HG03066 (cell line): ENCODE data around the gene CTXN1.
"Not testable (repeated sequence)": the region's sequence is repeated elsewhere in the genome, so short reads cannot be mapped to it uniquely, and the experiment has no call there.

Source experiments
- ATAC-seq: cut with Tn5 transposase; IDR thresholded peaks from one replicate; pipeline ENCODE4 v1.9.1; 2021; ENCODE audit warnings: low read depth; ENCODE audit not compliant: unreplicated experiment

Gene CTXN1

DNA sequence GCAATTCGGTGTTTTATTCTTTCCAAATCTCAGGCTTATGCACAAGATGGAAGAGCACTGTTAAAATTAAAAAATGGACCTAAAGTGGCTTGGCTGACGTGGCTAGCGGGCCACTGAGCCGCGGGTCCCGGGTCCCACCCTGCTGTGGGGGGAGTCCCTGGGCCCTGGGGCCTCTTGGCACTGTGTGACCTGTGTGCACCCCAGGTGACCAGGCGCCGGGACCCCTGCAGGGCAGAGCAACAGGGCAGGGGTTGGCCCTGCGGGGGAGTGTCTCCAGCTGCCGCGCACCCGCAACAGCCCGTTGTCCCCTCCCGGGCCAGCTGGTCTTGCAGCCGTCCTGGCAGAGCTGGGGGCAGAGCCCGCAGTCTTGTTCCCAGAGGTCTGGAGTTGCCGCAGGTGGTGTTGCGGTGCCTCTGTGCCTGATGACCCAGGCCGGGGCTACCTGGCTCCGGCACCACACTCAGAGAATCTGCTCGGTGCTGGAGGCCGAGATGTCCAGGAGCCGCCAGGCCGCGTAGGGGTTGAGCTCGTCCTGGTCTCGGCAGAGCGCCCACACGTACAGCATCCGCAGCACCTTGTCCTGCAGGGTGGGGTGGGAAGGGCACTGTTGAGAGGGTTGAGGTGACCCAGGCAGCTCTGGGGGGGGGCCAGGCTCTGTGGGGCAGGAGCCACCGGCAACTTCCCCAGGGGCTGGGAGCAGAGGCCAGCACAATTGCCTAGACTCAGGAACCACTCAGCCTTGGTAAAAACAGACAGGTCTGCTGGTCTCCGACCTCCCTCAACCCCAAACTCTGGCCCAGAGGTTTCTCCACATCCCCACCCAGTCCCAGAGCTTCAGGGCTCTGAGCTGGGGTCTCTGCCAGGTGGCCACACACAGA is 1.0 kb upstream of the CTXN1 start:
- no peak for ATAC-seq

DNA sequence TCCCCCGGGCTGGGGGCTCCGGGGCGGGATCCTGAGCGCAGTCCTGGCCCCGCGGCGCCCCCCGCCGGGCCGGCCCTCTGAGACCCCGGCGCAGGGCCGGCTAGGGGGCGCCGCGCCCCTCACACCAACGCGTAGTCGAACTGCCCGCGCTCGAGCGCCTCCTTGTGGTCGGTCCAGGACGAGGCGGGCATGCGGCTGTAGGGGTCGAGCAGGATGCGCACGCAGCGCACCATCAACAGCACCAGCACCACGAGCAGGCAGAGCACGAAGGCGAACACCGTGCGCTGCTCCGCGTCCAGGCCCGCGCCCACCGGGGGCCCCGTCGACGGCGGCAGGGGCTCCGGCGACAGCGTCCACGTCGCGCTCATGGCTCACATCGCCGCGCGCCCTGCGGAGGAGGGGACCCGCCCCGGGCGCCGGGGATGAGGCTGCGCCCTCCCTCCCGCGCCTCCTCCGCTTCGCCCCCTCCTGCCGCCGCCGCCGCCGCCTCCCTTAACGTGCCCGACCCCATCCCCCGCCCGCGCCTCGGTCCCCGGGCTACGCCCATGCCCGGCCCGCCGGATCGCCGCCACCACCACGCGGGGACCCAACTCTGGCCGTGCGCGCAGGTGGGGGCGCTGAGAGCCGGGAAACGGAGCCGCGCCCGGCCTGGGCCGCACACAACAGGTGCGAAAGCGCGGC is 624 bp downstream of the CTXN1 start:
- no peak for ATAC-seq

DNA sequence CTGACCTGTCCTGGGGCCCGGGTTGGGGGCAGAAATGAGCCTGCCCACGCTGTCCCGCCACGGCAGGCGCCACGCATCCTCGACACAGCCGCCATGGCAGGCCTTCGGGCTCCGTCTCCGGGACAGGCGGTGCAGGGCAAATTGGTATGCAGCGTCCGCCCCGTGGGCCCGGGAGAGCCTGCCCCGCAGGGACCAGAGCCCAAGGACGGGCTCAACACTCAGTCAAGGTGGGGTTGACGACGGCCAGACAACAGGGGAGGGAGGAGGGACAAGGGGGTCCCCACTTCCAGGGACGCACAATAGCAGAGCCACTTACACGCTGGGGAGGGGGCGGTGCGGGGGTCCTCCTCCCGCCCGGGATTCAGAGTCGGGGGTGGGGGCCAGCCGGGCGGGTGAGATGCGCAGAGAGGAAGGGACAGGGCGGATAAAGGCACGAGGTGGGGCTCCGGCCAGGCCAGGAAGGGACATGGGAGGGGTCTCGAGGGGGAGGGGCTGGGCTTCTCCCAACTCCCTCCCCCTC is 1.2 kb downstream of the CTXN1 start:
- ATAC-seq = no peak

DNA sequence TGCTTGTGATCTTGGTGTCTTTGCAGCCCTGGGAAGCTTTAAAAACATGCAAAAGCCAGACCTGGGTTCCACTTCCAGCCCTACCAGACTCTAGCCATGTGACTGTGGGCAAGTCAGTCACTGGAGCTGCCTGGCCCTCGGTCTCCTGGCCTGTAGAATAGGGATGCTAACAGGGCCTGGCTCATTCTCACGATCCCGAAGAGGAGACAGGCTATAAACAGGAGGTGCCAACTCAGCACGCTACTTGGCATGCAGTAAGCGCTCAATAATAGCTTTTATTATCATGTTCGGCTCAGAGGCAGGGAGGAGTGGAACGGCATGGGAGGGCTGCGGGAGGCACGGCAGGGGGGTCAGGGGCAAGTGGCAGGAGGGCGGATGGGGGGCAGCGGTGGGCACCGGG is 1.7 kb downstream of the CTXN1 start:
- ATAC-seq = no peak

DNA sequence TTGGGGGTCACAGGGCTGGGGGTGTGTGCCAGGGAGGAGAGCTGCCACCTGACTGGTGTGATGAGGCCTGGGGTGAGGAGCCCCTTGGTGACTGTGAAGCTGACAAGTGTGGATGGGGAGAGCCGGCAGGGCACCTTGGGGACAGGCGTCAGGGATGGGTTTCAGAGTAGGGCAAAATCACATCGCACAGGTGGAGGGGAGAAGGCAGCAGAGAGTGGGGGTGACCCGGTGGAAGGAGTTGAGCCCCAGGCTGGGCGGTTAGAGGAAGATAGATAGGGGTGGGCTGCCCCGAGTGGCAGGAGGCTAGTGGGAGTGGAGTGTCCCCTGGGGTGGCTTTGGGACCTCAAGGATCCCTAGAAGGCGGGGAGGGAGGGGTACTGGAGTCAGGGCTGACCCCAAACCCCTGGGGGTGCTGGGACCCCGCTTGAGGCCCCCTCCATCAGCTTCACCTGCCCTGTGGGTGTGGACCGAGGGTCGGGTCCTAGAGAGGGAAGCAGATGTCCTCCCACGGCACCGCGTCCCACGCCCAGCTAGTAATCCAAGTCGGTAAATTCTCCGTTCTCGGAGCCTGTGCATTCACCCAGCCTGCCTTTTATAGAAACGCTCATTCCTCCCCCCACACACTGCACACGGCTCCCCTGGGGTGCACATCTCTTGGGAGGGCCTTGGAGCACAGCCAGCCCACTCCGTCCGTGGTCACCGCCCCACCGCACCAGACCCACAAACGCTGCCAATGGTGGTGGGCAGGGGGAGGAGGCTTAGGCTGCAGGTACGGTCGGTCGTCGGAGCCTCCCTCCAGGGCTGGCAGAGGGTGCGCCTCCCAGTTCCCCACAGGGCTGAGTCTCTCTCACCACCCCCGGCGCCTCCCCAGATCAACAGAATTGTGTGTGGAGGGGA is 2.4 kb downstream of the CTXN1 start:
- no peak for ATAC-seq

DNA sequence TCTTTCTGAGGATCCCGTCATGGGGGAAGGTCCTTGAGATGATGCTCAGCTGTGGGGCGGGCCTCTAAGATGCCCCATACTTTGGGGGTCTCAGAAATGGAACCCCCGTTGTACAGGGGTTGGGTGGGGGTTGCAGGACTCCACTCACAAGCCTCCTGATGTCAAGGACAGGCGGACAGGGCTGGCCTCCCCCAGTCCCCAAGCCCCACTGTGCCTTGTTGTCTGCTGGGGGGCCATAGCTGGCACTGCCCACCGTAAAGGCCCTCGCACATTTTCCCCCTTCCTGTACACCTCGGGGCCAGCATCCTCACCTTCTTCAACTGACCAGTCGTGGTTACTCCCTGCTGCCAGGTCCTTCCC is 3.1 kb downstream of the CTXN1 start:
- no peak for ATAC-seq

DNA sequence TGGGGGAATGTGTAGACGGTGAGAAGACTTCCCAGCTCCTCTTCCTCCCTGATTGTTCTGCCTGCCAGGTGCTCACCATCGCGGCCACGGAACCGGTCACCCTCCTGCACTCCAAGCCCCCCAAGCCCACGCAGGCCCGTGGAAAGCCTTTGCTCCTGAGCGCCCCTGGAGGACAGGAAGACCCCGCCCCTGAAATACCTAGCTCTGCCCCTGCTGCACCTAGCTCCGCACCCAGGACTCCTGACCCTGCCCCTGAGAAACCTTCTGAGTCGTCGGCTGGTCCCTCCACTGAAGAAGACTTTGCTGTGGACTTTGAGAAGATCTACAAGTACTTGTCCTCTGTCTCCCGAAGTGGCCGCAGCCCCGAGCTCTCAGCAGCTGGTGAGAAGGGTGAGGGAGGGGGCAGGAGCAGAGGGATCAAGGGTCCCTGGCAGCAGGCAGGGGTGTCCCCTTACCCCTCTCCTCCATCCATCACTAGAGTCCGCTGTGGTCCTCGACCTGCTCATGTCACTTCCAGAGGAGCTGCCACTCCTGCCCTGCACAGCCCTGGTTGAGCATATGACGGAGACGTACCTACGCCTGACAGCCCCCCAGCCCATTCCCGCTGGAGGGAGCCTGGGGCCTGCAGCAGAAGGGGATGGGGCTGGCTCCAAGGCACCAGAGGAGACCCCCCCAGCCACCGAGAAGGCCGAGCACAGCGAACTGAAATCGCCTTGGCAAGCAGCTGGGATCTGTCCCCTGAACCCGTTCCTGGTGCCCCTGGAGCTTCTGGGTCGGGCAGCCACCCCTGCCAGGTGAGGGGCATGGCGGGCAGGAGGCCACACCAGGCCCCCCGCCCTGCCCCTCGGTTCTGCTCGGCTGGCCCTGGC is 3.7 kb downstream of the CTXN1 start:
- no peak for ATAC-seq

DNA sequence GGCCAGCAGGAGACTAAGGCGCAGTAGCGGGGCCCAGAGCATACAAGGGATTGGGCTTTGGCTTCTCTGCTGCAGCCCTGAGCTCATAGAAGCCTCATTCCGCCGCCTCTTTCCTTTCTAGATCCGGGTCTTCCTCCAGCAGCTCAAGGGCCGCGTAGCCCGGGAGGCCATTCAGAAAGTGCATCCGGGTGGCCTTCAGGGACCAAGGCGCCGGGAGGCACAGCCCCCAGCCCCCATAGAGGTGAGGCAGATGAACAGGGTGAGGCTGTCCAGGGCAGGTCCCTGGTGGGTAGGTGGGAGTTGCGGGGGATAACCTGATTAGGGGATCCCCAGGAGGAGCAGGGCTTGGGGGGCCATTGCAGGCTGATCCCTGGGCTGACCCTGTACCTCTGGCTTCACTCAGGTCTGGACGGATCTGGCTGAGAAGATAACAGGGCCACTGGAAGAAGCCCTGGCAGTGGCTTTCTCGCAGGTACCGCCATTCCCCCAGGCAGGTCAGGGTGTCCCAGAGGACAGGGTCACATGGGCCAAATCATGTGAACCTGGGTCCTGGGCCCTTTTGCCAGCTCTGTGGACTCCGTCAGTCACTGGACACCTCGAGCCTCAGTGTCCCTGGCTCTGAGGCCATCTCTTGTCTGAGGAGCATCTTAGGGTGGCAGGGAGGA is 4.5 kb downstream of the CTXN1 start:
- ATAC-seq = no peak

DNA sequence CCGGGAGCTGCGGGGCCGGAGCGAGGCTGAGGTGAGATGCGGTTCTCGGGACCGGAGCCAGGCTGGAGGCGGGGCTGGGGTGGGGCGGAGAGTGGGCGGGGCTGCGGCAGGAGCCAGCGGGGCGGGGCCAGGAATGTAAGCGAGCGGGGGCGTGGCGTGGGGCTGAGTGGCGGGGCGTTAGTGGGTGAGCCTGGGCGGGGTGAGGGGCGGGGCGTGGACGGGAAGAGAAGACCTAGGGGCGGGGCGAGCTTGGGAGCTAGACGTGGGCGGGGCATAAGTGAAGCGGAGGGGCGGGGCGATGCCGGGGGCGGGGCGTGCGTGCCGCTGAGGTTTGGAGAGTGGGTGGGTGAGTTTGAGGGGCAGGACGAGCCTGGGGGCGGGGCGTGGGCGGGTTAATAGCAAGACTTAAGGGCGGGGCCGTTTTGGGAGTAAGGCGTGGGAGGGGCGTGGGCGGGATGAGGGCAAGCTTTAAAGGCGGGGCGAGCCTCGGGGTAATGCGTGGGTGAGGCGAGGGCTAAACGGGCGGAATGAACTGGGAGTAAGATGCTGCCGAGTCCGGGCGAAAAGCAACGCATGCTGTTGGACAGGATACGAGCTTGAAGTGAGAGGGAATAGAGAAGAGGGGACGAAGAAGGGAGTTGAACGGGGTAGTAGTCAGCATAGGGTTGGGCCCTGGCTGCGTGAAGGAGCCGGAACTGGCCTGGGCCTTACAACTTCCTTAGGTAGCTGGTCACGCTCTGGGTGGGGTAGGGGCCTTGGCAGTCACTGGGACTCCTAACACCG is 5.2 kb downstream of the CTXN1 start:
- peak; percentile 35 for ATAC-seq

DNA sequence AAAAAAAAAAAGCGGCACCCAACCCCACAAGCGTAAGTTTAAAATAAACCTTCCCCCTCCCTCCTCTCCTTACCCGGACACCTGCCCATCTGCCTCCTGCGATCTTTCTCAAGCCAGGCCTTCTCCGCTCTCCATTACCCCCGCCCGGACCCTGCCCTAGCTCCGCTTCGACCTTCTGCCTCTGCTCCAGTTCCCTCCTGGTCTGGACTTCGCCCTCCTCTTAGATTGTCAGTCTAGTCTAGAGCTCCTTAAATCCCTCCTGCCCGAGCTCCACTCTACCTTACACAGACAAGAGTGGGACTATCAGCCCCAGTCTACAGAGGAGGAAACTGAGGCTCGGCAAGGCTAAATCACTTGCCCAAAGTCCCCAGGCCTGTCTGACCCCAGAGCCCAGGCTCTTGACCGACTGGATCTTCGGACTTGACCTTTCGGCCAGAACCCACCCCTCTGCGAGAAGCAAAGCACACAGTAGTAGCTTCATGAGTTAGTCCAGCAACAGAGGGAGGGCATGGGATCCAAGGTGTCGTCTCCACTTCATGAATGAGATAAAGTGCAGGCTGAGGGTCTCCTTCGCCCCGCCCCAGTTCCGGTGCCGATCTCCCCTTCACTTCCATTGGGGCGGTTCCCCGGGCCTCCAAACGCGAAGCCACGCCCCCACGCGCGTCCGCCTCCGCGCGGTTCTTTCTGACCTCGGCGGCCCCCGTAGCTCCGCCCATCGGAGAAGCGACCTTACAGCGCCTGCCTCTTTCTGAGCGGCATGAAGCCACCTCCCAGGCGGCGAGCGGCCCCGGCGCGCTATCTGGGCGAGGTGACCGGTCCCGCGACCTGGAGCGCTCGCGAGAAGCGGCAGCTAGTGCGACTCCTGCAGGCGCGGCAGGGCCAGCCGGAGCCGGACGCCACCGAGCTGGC is 6.1 kb downstream of the CTXN1 start, which contains the start of gene SNAPC2:
SNAPC2 (plus strand) TSS at position 729 of the 909 bp plus-strand sequence; CDS start at position 758, 29 bp downstream.
- ATAC-seq = peak; percentile 39

DNA sequence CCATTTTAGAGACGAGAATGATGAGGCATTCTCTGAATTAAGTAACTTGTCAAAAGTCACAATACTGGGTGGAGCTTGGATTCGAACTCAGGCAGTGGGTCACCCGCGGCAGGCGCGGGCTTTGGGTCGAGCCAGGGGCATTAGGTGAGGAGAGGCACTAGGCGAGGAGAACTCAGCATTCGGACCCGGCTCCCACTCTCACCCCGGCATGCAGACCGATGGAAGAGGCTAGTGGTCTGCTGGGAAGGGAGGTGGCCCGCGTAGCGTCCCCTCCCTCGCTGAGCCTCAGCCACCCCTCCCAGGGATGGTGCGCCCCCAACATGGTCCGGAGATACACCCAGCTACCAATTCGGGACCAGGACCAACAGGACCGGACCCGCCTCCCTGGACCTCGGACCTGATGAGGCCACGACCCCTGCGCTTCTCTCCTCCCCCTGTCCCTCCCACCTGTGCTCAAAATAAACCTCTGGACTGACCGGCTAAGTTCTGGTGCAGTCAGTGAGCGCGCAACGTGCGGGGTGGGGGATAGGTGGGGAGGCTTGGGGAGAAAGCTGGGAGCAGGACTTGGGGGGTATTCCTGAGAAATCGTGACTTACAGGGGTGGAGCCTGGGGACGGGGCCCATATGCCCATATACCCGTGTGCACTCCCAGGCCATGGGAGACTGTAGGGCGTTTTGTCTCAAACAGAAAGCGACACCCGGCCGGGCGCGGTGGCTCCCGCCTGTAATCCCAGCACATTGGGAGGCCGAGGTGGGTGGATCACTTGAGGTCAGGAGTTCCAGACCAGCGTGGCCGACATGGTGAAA is 7.1 kb downstream of the CTXN1 start:
- ATAC-seq = no peak

DNA sequence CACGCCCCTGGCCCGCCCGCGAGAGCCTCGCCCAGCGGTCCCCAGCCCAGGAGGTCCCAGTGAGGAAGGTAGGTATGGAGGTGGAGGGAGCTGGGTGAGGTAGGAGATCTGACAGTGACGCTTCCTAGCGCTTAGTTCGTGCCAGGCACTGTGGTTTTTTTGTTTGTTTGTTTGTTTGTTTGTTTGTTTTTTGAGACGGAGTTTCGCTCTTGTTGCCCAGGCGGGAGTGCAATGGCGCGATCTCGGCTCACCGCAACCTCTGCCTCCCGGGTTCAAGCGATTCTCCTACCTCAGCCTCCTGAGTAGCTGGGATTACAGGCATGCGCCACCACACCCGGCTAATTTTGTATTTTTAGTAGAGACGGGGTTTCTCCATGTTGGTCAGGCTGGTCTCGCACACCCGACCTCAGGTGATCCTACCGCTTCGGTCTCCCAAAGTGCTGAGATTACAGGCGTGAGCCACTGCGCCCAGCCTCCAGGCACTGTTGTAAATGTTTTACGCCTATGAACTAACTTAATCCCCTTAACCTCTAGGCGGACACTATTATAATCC is 7.8 kb downstream of the CTXN1 start:
- ATAC-seq = not testable (repeated sequence)

DNA sequence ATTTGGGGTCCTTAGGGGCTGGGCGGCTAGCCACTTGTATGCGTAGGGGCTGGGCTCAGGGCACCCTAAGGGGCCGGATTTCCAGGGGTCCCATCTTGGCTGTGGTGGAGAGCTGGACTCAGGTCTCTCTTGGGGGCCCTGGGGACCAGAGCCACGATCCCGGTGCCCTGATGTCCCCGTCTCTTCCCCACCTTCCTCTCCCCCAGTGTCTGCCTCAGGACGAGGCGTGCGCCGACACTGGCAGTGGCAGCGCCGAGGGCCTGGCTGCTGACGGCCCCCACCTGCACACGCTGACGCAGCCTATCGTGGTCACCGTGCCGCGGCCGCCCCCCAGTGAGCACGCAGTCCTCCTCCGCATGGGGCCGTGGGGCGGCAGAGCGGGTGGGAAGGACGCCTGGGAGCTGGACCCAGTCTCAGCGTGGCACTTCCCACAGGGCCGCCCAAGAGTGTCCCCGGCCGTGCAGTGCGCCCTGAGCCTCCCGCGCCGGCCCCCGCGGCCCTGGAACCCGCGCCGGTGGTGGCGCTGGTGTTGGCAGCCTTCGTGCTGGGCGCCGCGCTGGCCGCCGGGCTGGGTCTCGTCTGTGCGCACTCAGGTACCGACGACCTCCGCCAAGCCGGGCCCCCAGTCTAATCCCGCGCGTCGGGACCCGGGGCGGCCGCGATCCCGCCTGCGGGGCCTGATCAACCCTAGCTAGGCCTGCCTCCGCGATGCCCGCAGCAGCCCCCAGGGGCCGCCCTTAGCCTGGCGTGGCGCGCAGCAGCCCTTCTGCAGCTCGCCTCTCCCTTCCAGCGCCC is 8.5 kb downstream of the CTXN1 start:
- ATAC-seq = no peak

DNA sequence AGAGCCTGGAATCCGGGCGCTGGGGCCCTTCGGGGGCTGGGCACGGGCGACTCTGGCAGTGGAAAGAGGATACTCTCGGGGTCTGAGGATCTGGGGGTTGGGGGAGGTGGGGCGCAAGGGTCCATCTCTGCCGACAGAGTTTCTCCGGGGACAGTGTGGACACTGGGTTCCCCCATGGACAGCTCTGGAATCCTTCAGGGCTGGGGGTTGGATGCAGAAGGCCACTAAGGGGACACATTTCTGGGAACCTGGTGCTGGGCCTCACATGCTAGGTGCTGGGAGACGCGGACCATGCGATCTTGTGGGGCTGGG is 9.0 kb downstream of the CTXN1 start:
- no peak for ATAC-seq

DNA sequence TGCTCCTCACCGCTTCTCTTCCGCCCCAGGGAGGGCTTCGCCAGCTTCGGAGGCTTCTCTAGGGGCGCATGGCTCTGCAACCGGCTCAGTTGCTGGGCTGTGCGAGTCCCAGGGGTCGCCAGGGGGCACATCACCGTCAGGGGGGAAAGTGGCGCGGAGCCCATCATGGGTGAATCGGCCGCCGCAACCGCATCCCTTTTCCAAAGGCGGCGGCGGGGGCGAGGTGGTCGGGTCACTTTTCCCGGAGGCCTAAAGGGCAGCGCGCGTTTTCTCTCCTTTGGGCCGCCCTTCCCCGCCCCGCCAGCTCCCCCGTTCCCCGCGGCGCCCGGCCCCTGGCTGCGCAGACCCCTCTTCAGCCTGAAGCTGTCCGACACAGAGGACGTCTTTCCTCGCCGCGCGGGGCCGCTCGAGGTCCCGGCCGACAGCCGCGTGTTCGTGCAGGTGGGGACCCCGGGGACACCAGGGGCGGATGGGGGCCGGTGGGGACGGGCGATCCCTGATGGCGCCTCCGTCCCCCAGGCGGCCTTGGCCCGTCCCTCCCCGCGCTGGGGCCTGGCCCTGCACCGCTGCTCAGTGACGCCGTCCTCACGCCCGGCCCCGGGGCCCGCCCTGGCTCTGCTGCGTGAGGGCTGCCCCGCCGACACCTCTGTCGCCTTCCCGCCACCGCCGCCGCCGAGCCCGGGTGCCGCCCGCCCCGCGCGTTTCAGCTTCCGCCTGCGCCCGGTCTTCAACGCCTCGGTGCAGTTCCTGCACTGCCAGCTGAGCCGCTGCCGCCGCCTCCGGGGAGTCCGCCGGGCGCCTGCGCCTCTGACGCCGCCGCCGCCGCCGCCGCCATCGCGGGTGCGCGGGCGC is 9.6 kb downstream of the CTXN1 start:
- ATAC-seq = no peak
